Measurements from ENCODE around the gene VIPR2.

The VIPR2 gene

DNA sequence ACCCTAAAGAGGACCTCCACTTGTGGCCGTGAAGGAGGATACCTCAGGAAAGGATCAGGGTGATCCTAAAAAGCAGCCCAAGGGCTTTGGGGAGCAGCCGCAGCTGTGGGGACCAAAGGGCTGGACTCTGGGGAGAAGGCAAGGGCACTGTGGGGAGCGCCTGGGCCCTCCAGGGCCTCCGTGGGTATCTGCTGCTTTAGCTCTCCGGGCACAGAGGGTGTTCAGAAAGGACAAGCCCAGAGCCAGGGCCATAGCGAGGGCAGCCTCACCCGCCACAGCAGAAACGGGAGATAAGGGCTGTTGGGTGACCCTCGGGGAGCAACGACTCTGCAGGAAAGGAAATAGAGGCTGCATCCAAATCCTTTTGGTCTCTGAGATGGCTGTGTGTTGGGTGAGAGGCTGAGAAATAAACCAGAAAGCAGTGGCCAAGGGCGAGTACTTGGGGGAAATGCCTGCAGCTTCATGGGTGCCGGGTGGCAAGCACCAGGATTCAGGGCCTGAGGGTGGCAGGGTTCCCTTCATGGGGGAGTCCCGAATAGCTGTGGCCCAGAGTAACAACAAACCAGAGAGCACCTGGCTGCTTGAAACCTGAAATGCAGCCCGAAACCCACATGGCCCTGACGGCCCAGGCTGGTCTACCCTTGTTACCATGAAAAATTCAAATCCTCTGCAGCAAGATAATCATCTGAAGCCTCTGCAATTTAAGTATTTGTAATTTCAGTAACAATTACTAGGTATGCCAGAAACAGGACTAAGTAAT lies 95.2 kb downstream of the VIPR2 start:
- Histone ChIP-seq H3K4me2 (ENCODE audit: low read depth, low read length) (peak overlapping the region; percentile 24; the same call in 1 of the 2 replicates), H3K36me3 (replicated peaks; ENCODE audit: insufficient read depth, low read length) (no peaks in the 10 kb centered on the region), H3K9ac (ENCODE audit: low read length) (no peak overlapping the region), H2AFZ (ENCODE audit: low read length) (peak overlapping the region; percentile 48), H4K20me1 (ENCODE audit: insufficient read depth, low read length) (no peaks in the 10 kb centered on the region), H3K9me2 (replicated peaks; ENCODE audit: insufficient read depth, low read length) (no peaks in the 10 kb centered on the region), H3K27me3 (replicated peaks; ENCODE audit: insufficient read depth, low read length) (no peaks in the 10 kb centered on the region), H3K4me1 (ENCODE audit: low read length) (peaks cover 50% of the 10 kb centered on the region), H3K27ac (ENCODE audit: low read length) (peak overlapping the region; percentile 78; the same call in 1 of the 2 replicates), H3K4me3 (ENCODE audit: low read length) (no peak overlapping the region), H3K79me2 (ENCODE audit: low read length) (no peaks in the 10 kb centered on the region), H3K9me3 (replicated peaks; ENCODE audit: insufficient read depth, low read length) (no peaks in the 10 kb centered on the region), H3F3A (ENCODE audit: insufficient read depth, low read length) (peaks cover 40% of the 10 kb centered on the region)
- TF ChIP-seq EZH2 (optimal IDR thresholded peaks at IDR 0.05; ENCODE audit: low read depth, low read length) (no peak), EZH2phosphoT487 (IDR thresholded peaks at IDR 0.05; ENCODE audit: low read length) (no peak)
- TF ChIP-seq, protein P1, sequence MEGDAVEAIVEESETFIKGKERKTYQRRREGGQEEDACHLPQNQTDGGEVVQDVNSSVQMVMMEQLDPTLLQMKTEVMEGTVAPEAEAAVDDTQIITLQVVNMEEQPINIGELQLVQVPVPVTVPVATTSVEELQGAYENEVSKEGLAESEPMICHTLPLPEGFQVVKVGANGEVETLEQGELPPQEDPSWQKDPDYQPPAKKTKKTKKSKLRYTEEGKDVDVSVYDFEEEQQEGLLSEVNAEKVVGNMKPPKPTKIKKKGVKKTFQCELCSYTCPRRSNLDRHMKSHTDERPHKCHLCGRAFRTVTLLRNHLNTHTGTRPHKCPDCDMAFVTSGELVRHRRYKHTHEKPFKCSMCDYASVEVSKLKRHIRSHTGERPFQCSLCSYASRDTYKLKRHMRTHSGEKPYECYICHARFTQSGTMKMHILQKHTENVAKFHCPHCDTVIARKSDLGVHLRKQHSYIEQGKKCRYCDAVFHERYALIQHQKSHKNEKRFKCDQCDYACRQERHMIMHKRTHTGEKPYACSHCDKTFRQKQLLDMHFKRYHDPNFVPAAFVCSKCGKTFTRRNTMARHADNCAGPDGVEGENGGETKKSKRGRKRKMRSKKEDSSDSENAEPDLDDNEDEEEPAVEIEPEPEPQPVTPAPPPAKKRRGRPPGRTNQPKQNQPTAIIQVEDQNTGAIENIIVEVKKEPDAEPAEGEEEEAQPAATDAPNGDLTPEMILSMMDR (IDR thresholded peaks at IDR 0.05; ENCODE audit: low read length) = no peak
- peak; percentile 89 for DNase-seq

GRCh38 chr7:159048656-159049055 lies 96.0 kb downstream of the VIPR2 start:
- Histone ChIP-seq H3F3A (ENCODE audit: insufficient read depth, low read length) (peaks cover 40% of the 10 kb centered on the region), H3K9me2 (replicated peaks; ENCODE audit: insufficient read depth, low read length) (no peaks in the 10 kb centered on the region), H3K27me3 (replicated peaks; ENCODE audit: insufficient read depth, low read length) (no peaks in the 10 kb centered on the region), H3K4me2 (ENCODE audit: low read depth, low read length) (peak overlapping the region; percentile 24; the same call in 1 of the 2 replicates), H3K79me2 (ENCODE audit: low read length) (no peaks in the 10 kb centered on the region), H3K27ac (ENCODE audit: low read length) (peak overlapping the region; percentile 78; the same call in 1 of the 2 replicates), H3K4me3 (ENCODE audit: low read length) (no peak overlapping the region), H4K20me1 (ENCODE audit: insufficient read depth, low read length) (no peaks in the 10 kb centered on the region), H3K4me1 (ENCODE audit: low read length) (peaks cover 50% of the 10 kb centered on the region), H3K9me3 (replicated peaks; ENCODE audit: insufficient read depth, low read length) (no peaks in the 10 kb centered on the region), H3K36me3 (replicated peaks; ENCODE audit: insufficient read depth, low read length) (no peaks in the 10 kb centered on the region), H2AFZ (ENCODE audit: low read length) (0 out of 2 replicates have a peak overlapping the region, but pooled peaks have one; percentile 10), H3K9ac (ENCODE audit: low read length) (no peak overlapping the region)
- TF ChIP-seq EZH2phosphoT487 (IDR thresholded peaks at IDR 0.05; ENCODE audit: low read length) (no peak), EZH2 (optimal IDR thresholded peaks at IDR 0.05; ENCODE audit: low read depth, low read length) (no peak)
- TF ChIP-seq, protein P1 (IDR thresholded peaks at IDR 0.05; ENCODE audit: low read length) = no peak
- DNase-seq = peak; percentile 48

GRCh38 chr7:159047536-159047935 lies 97.1 kb downstream of the VIPR2 start:
- H3F3A ChIP-seq (ENCODE audit: insufficient read depth, low read length) = peaks cover 39% of the 10 kb centered on the region
- no peaks in the 10 kb centered on the region for H3K36me3 ChIP-seq (replicated peaks; ENCODE audit: insufficient read depth, low read length)
- no peak overlapping the region for H3K9ac ChIP-seq (ENCODE audit: low read length)
- no peaks in the 10 kb centered on the region for H3K27me3 ChIP-seq (replicated peaks; ENCODE audit: insufficient read depth, low read length)
- no peak overlapping the region for H3K27ac ChIP-seq (ENCODE audit: low read length)
- TF ChIP-seq EZH2 (optimal IDR thresholded peaks at IDR 0.05; ENCODE audit: low read depth, low read length) (no peak), EZH2phosphoT487 (IDR thresholded peaks at IDR 0.05; ENCODE audit: low read length) (no peak)
- TF ChIP-seq, protein P1 (IDR thresholded peaks at IDR 0.05; ENCODE audit: low read length) = no peak
- peaks cover 45% of the 10 kb centered on the region for H3K4me1 ChIP-seq (ENCODE audit: low read length)
- DNase-seq = no peak
- no peaks in the 10 kb centered on the region for H3K79me2 ChIP-seq (ENCODE audit: low read length)
- no peak overlapping the region for H3K4me2 ChIP-seq (ENCODE audit: low read depth, low read length)
- no peaks in the 10 kb centered on the region for H4K20me1 ChIP-seq (ENCODE audit: insufficient read depth, low read length)
- H2AFZ ChIP-seq (ENCODE audit: low read length) = no peak overlapping the region
- no peaks in the 10 kb centered on the region for H3K9me3 ChIP-seq (replicated peaks; ENCODE audit: insufficient read depth, low read length)
- no peaks in the 10 kb centered on the region for H3K9me2 ChIP-seq (replicated peaks; ENCODE audit: insufficient read depth, low read length)
- no peak overlapping the region for H3K4me3 ChIP-seq (ENCODE audit: low read length)

Data from MM.1S (cell line).